ENCODE data around the gene ITGB5.

GRCh38 chr3:124853446-124853845 lies 33.7 kb downstream of the ITGB5 start:
- TF ChIP-seq, protein P1, sequence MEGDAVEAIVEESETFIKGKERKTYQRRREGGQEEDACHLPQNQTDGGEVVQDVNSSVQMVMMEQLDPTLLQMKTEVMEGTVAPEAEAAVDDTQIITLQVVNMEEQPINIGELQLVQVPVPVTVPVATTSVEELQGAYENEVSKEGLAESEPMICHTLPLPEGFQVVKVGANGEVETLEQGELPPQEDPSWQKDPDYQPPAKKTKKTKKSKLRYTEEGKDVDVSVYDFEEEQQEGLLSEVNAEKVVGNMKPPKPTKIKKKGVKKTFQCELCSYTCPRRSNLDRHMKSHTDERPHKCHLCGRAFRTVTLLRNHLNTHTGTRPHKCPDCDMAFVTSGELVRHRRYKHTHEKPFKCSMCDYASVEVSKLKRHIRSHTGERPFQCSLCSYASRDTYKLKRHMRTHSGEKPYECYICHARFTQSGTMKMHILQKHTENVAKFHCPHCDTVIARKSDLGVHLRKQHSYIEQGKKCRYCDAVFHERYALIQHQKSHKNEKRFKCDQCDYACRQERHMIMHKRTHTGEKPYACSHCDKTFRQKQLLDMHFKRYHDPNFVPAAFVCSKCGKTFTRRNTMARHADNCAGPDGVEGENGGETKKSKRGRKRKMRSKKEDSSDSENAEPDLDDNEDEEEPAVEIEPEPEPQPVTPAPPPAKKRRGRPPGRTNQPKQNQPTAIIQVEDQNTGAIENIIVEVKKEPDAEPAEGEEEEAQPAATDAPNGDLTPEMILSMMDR (IDR thresholded peaks at IDR 0.05; ENCODE audit: poor library complexity), result no peak
- TF ChIP-seq EZH2 (IDR thresholded peaks at IDR 0.05; ENCODE audit: borderline replicate concordance), result no peak

Data from hepatocyte (in vitro differentiated cells).